Measurements from ENCODE around the gene SCAF4. TPM values are rescaled to one million over a fixed set of nuclear protein-coding genes. Genes with fewer than 3 reads are reported as not detected.
A peak's percentile ranks its signal among the peaks of the same experiment; 100 is the strongest.

Gene SCAF4
- total and polyA plus RNA-seq, 9 of the 15 experiments (the other 6 are each of a cell fraction or from before 2014, with no cell fraction given): 2.3 to 55.7 (median 17.2) TPM

GRCh38 chr21:31667132-31667531, 64.8 kb downstream of the SCAF4 start:
- Histone ChIP-seq H2AFZ (ENCODE audit: low read depth, low read length) (no peak overlapping the region), H3K27me3 (ENCODE audit: control insufficient read depth in 2 of 2, insufficient read depth in 2 of 2, low read length in 2 of 2) (no peaks in the 10 kb centered on the region), H3K4me2 (ENCODE audit: insufficient read depth, low read length) (no peak overlapping the region), H3K36me3 (ENCODE audit: control insufficient read depth, insufficient read depth, low read length) (peaks cover 93% of the 10 kb centered on the region), H3K9me1 (ENCODE audit: control insufficient read depth, insufficient read depth, low read length) (no peaks in the 10 kb centered on the region), H3K4me3 (no peak overlapping the region), H3K9ac (ENCODE audit: insufficient read depth in 1 of 2, low read depth in 2 of 2, low read length in 2 of 2) (no peak overlapping the region), H3K9me3 (replicated peaks; ENCODE audit: control insufficient read depth, insufficient read depth, low read depth, low read length) (no peaks in the 10 kb centered on the region), H3K27ac (ENCODE audit: extremely low read depth, low read depth, low read length) (no peak overlapping the region), H4K20me1 (replicated peaks; ENCODE audit: control insufficient read depth, insufficient read depth, low read length) (peaks cover 10% of the 10 kb centered on the region; the same call in 1 of the 2 replicates), H3K79me2 (ENCODE audit: control insufficient read depth, insufficient read depth, low read length) (peaks cover 42% of the 10 kb centered on the region), H3K4me1 (replicated peaks in 1 of 2; ENCODE audit: control insufficient read depth in 2 of 2, insufficient read depth in 2 of 2, low read length in 2 of 2) (peaks cover 8 to 14% of the 10 kb centered on the region in 2 experiments; a peak in 4 of 5 replicates)
- BruUV-seq (replicated peaks): no TSS peak
- TF ChIP-seq SPI1 (IDR thresholded peaks at IDR 0.05; ENCODE audit: borderline replicate concordance, low read depth, low read length) (no peak), E2F8 (IDR thresholded peaks at IDR 0.05; ENCODE audit: low read depth, partially characterized antibody) (no peak), ARHGAP35 (IDR thresholded peaks at IDR 0.05; ENCODE audit: partially characterized antibody) (no peak), POU5F1 (IDR thresholded peaks at IDR 0.05; ENCODE audit: borderline replicate concordance, low read depth, low read length, partially characterized antibody) (no peak), MIER1 (IDR thresholded peaks at IDR 0.05; ENCODE audit: low read depth) (no peak), FOXM1 (IDR thresholded peaks at IDR 0.05; ENCODE audit: low read depth) (no peak), FOXM1 (CRISPR knock-in tag; IDR thresholded peaks at IDR 0.05; ENCODE audit: low read depth) (no peak), ZNF217 (CRISPR knock-in tag; IDR thresholded peaks at IDR 0.05) (no peak), ZHX1 (conservative IDR thresholded peaks at IDR 0.05; ENCODE audit: low read length) (no peak), TAF9B (IDR thresholded peaks at IDR 0.05; ENCODE audit: partially characterized antibody) (no peak), TAF15 (IDR thresholded peaks at IDR 0.05; ENCODE audit: low read depth, low read length) (no peak), TEAD4 (IDR thresholded peaks at IDR 0.05; ENCODE audit: low read length) (no peak), TEAD4 (CRISPR knock-in tag; IDR thresholded peaks at IDR 0.05; ENCODE audit: borderline replicate concordance) (no peak), ZBED1 (IDR thresholded peaks at IDR 0.05) (no peak), ATF3 (IDR thresholded peaks at IDR 0.05) (peak; percentile 30; the same call in 1 of the 2 replicates), ATF3 (CRISPR knock-in tag; conservative IDR thresholded peaks at IDR 0.05) (no peak), POLR2A (conservative IDR thresholded peaks at IDR 0.05) (0 out of 2 replicates have a peak, but pooled peaks have one; percentile 24), GATAD2B (IDR thresholded peaks at IDR 0.05; ENCODE audit: borderline replicate concordance) (no peak), NR2F6 (CRISPR knock-in tag; IDR thresholded peaks at IDR 0.05) (no peak)
- in situ Hi-C loops (cut with MboI) (no loop called here), intact Hi-C loops (cut with micrococcal nuclease) (no loop called here)
- ATAC-seq: no peak
- FAIRE-seq: no peak
- ChIA-PET CTCF (ENCODE audit: low intra/inter-chr PET ratio) (no interaction called here), POLR2A (interaction anchor here (0.9 to 1.7 kb wide), 4 partner anchors 8 to 47 kb away, joined by 3 to 6 read pairs (median 4); no protein-coding TSS in a partner anchor)
- 85% methylated on average over 5 of the region's 5 CpGs for WGBS (ENCODE audit: insufficient coverage, low coverage, missing lambda C conversion rate)
- DNase-seq (ENCODE audit: extremely low read depth in 1 of 4, low spot score in 3 of 4): no peak

Measured in K562 (cell line).